Stimulated activated CD8-positive, alpha-beta memory T cell treated with anti-CD3 and anti-CD28 coated beads, Interleukin-2, amount 100 ng/mL, for 48 hours (primary cell): ENCODE measurements around the gene PPAT.
"Not testable (repeated sequence)": the region's sequence is repeated elsewhere in the genome, so short reads cannot be mapped to it uniquely, and the experiment has no call there.

ENCODE experiments used
- DNase-seq, 2 donors: peaks; one replicate each; pipeline ENCODE4 v3.0.0-alpha.2; 2020; ENCODE audit warnings: low read depth in 2 of 2

The PPAT gene

DNA sequence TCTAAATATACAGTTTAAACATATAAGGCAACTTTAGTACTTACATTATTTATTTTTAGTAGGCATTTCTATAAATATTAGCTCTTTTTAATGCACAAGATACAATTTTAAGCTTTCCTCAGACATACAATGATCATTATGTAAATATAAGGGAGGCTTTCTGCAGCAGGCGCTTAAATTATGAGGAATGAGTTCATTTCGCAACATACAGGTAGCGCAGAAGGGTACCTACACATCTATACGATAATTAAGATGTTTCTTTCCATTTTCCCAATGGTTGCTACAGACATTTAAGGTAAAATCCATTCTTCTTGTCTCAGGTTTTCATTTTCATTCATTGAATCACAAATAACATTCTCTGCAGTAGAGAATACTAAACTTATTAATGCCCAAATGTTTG lies 49.3 kb downstream of the PPAT start:
- DNase-seq = no peak

- no peak for DNase-seq
Observed at GRCh38 chr4:56375458-56375857, 60.0 kb downstream of the PPAT start.

- no peak for DNase-seq
Observed at GRCh38 chr4:56374956-56375355, 60.5 kb downstream of the PPAT start.

- DNase-seq = no peak
Observed at GRCh38 chr4:56372774-56373173, 62.6 kb downstream of the PPAT start.

GRCh38 chr4:56371426-56372220 lies 63.8 kb downstream of the PPAT start:
- no peak for DNase-seq

- DNase-seq = no peak
Observed at GRCh38 chr4:56370377-56370776, 65.0 kb downstream of the PPAT start.

DNA sequence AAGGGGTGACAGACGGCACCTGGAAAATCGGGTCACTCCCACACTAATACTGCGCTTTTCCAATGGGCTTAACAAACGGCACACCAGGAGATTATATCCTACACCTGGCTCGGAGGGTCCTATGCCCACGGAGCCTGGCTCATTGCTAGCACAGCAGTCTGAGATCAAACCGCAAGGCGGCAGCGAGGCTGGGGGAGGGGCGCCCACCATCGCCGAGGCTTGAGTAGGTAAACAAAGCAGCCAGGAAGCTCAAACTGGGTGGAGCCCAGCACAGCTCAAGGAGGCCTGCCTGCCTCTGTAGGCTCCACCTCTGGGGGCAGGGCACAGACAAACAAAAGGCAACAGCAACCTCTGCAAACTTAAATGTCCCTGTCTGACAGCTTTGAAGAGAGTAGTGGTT lies 72.4 kb downstream of the PPAT start:
- not testable (repeated sequence) for DNase-seq

DNA sequence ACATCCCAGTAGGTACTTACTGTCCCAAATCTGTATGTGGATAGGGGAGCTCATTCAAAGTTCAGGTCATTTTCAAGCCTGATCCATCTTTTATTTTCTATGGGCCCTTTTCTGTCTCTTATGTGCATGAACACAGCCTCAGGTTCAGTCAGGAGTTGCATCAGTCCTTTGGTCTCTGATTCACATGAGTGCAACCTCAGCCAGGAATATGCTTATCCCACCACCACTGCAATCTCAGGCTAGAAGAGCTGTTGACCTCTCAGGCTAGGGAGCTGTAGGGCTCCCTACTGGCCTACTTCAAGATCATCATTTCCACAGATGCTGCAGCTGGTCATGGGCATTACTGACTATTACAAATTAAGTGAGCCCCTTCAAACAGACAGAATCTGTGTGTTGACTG lies 75.3 kb downstream of the PPAT start:
- DNase-seq = no peak

GRCh38 chr4:56356650-56357049 lies 78.8 kb downstream of the PPAT start:
- no peak for DNase-seq

- DNase-seq = no peak
Observed at GRCh38 chr4:56348576-56348975, 86.8 kb downstream of the PPAT start.

DNA sequence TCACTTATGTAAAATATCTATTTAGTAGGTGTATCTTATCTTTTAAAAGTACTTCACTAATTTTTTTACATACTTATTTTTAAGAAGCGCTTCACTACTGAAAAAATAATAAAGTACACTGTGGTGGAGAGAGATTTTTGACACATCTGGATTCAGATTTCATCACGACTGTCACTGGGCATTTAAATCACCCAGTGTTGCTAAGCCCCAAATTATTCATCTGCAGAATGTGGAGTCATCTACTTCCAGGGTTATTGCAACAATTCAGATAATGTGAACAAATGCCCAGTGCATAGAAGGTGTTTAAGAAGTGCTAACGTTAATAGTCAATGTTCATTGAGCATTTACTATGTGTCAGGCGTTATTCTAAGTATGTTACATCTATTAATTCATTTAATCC lies 90.0 kb downstream of the PPAT start:
- DNase-seq = no peak
